ENCODE measurements around the gene MAN1A2.

DNA sequence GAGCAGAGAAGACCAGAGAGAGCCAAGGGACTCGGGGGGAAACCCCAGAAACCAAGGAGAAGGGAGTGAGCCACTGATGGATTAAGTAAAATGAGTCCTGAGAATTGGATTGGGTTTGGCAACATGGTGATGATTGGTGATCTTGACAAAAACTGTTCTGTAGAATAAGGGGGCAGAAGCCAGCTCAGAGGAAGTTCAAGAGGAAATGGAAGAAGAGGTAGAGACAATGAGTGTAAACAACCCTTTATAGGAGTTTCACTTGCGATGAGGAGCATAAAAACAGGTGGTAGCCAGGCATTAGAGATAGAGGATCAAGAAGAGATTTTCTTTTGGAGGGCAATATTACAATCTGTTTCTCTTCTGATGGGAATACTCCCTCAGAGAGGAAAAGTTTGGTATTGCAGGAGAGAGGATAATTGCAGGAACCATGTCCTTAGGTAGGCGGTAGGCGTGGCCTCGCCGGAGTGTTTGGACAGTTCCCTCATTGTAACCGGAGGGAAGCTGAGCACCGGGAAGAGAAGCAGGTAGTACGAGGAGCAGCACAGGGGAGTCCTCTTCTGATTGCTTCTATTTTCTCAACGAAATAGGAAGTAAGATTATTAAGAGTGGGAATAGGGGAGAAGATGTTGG lies 170.2 kb downstream of the MAN1A2 start:
- TF ChIP-seq EZH2phosphoT487 (IDR thresholded peaks at IDR 0.05; ENCODE audit: insufficient read depth, low read depth), result no peak
- no peak for TF ChIP-seq EZH2 (IDR thresholded peaks at IDR 0.05; ENCODE audit: insufficient read depth, poor library complexity, severe bottlenecking)
